CD14-positive monocyte (primary cell): ENCODE data around the gene AP1S3. TPM values are rescaled to one million over a fixed set of nuclear protein-coding genes. Genes with fewer than 3 reads are reported as not detected.

ENCODE experiments used
- DNase-seq, 3 donors: peaks; one replicate each; pipeline ENCODE4 v3.0.0-alpha.2; 2011 to 2022
- H2AFZ ChIP-seq: 2 replicates; pipeline ENCODE4 v1.6.0; 2012; ENCODE audit warnings: mild to moderate bottlenecking, low read depth, low read length, inconsistent platforms; ENCODE audit not compliant: insufficient read depth, poor library complexity, severe bottlenecking
- H3K27ac ChIP-seq, 2 donors: 1 replicate in 1 of 2; 2 replicates in 1 of 2; pipeline ENCODE4 v1.5.1; 2012 to 2013; ENCODE audit warnings: low read length in 2 of 2, control low read depth in 1 of 2, inconsistent platforms in 1 of 2, low read depth in 1 of 2, mild to moderate bottlenecking in 1 of 2
- H3K27me3 ChIP-seq, 2 donors: one replicate each; pipeline versions ENCODE4 v1.6.0 to v1.6.1; 2011 to 2013; ENCODE audit warnings: low read length in 2 of 2; ENCODE audit not compliant: control insufficient read depth in 2 of 2, insufficient read depth in 2 of 2
- H3K36me3 ChIP-seq, 2 donors: replicated peaks in 1 of 2; 1 replicate in 1 of 2; 2 replicates in 1 of 2; pipeline versions ENCODE4 v1.5.1 to v1.6.1; 2012 to 2013; ENCODE audit warnings: low read length in 2 of 2, control low read depth in 1 of 2, inconsistent platforms in 1 of 2, mild to moderate bottlenecking in 1 of 2; ENCODE audit not compliant: insufficient read depth in 2 of 2, control insufficient read depth in 1 of 2
- H3K4me1 ChIP-seq, 2 donors: 1 replicate in 1 of 2; 2 replicates in 1 of 2; pipeline versions ENCODE4 v1.5.1 to v1.6.1; 2012 to 2013; ENCODE audit warnings: low read length in 2 of 2, control low read depth in 1 of 2, inconsistent platforms in 1 of 2, mild to moderate bottlenecking in 1 of 2, moderate library complexity in 1 of 2; ENCODE audit not compliant: insufficient read depth in 2 of 2, control insufficient read depth in 1 of 2
- H3K4me2 ChIP-seq: replicated peaks from 2 replicates; pipeline ENCODE3; 2012; ENCODE audit warnings: low read length, moderate library complexity, mild to moderate bottlenecking; ENCODE audit not compliant: poor library complexity, severe bottlenecking; ENCODE audit errors: extremely low read depth
- H3K4me3 ChIP-seq, 3 experiments: fragments of 200-600 bp in 1 of 3; sonication (generic) in 1 of 3; replicated peaks in 1 of 3; 1 replicate in 2 of 3; 2 replicates in 1 of 3; pipeline ENCODE4 v1.5.1; 2011 to 2013; ENCODE audit warnings: low read length in 3 of 3, mild to moderate bottlenecking in 3 of 3, control low read depth in 2 of 3, low read depth in 2 of 3, inconsistent platforms in 1 of 3, moderate library complexity in 1 of 3
- H3K79me2 ChIP-seq: 2 replicates; pipeline ENCODE4 v1.6.0; 2012; ENCODE audit warnings: mild to moderate bottlenecking, control low read depth, inconsistent platforms, low read length, moderate library complexity; ENCODE audit not compliant: insufficient read depth
- H3K9ac ChIP-seq: 2 replicates; pipeline ENCODE4 v1.6.0; 2017; ENCODE audit warnings: low read length, mild to moderate bottlenecking; ENCODE audit not compliant: insufficient read depth, poor library complexity, severe bottlenecking
- H3K9me3 ChIP-seq, 2 donors: replicated peaks in 1 of 2; 1 replicate in 1 of 2; 2 replicates in 1 of 2; pipeline versions ENCODE4 v1.5.1 to v1.6.1; 2012 to 2013; ENCODE audit warnings: low read length in 2 of 2, control low read depth in 1 of 2; ENCODE audit not compliant: control insufficient read depth in 1 of 2, insufficient read depth in 1 of 2
- H4K20me1 ChIP-seq: 2 replicates; pipeline ENCODE4 v1.6.0; 2012; ENCODE audit warnings: mild to moderate bottlenecking, low read length, control low read depth, moderate library complexity; ENCODE audit not compliant: insufficient read depth
- H3K27ac Mint-ChIP-seq, 7 donors: one replicate each; pipeline ENCODE4 v1.8.0; 2020; ENCODE audit warnings: mild to moderate bottlenecking in 7 of 7, mixed read lengths in 7 of 7, moderate library complexity in 6 of 7, inconsistent platforms in 2 of 7
- H3K27me3 Mint-ChIP-seq, 3 donors: one replicate each; pipeline ENCODE4 v1.8.0; 2021 to 2022; ENCODE audit warnings: low read depth in 3 of 3, mild to moderate bottlenecking in 3 of 3, mixed read lengths in 3 of 3, moderate library complexity in 3 of 3, inconsistent platforms in 1 of 3
- H3K36me3 Mint-ChIP-seq, 2 donors: one replicate each; pipeline ENCODE4 v1.8.0; 2020; ENCODE audit warnings: mixed read lengths in 2 of 2, inconsistent platforms in 1 of 2, mild to moderate bottlenecking in 1 of 2
- H3K4me1 Mint-ChIP-seq: one replicate; pipeline ENCODE4 v1.8.0; 2020; ENCODE audit warnings: mild to moderate bottlenecking, mixed read lengths
- H3K4me3 Mint-ChIP-seq, 2 donors: one replicate each; pipeline ENCODE4 v1.8.0; 2020; ENCODE audit warnings: mild to moderate bottlenecking in 2 of 2, mixed read lengths in 2 of 2, moderate library complexity in 1 of 2
- H3K9me3 Mint-ChIP-seq, 7 donors: one replicate each; pipeline ENCODE4 v1.8.0; 2020 to 2022; ENCODE audit warnings: mixed read lengths in 7 of 7, mild to moderate bottlenecking in 6 of 7, moderate library complexity in 6 of 7, inconsistent platforms in 2 of 7
- CTCF ChIP-seq: fragments of 200-600 bp; IDR thresholded peaks from one replicate; pipeline ENCODE4 v1.8.0; 2022; ENCODE audit warnings: antibody characterized with exemption, mild to moderate bottlenecking
- WGBS: methylation state at CpG from one replicate; pipeline ENCODE4 v1.1.5; 2013; ENCODE audit warnings: missing lambda C conversion rate; ENCODE audit not compliant: insufficient coverage; 5-methylcytosine and 5-hydroxymethylcytosine counted together
- intact Hi-C, 2 donors: fragments of 100-400 bp; cut with micrococcal nuclease; formaldehyde crosslinking; loops; one replicate each; pipeline versions ENCODE4 v1.15.0 to v1.15.1; 2023
- polyA plus RNA-seq, 3 donors: library from polyadenylated mRNA; depleted of rRNA in 1 of 3; unstranded in 2 of 3; stranded (reverse) in 1 of 3; fragments of 300-500 nt in 2 of 3; fragments of >200 nt in 1 of 3; fragmentation: Illumina TruSeq in 2 of 3; gene quantifications; 1 replicate in 2 of 3; 2 replicates in 1 of 3; pipeline ENCODE4 v1.2.3, GENCODE V29; 2012 to 2021

Gene AP1S3
- polyA plus RNA-seq, 3 donors, result 0.80 to 1.3 (median 0.81) TPM

- intact Hi-C loops, result no loop called here
- H3K27me3 ChIP-seq, result no peaks in the 10 kb centered on the region
- WGBS, result no CpG with 5 or more reads among the region's 2 CpGs
Observed at GRCh38 chr2:223886726-223887125, 49.3 kb upstream of the AP1S3 start.

GRCh38 chr2:223884399-223884798, 47.0 kb upstream of the AP1S3 start:
- intact Hi-C loops, result no loop called here
- Histone ChIP-seq H3K27me3 (no peaks in the 10 kb centered on the region), H3K36me3 (peaks cover 53 to 73% of the 10 kb centered on the region in 2 donors), H2AFZ (no peak overlapping the region), H3K27ac (peak overlapping the region in 1 of 2 donors; percentile 50), H3K4me2 (no peak overlapping the region), H3K4me3 (no peak overlapping the region), H3K9ac (no peak overlapping the region), H4K20me1 (peaks cover 4% of the 10 kb centered on the region), H3K9me3 (no peaks in the 10 kb centered on the region), H3K4me1 (peaks cover 21 to 22% of the 10 kb centered on the region in 2 donors), H3K79me2 (peaks cover 22% of the 10 kb centered on the region)
- peak overlapping the region in 2 of 7 donors; percentile 73 for H3K27ac Mint-ChIP-seq
- DNase-seq, result no peak
- H3K9me3 Mint-ChIP-seq, result no peaks in the 10 kb centered on the region
- 13% methylated on average over 1 of the region's 3 CpGs for WGBS
- no peak overlapping the region for H3K4me3 Mint-ChIP-seq
- no peaks in the 10 kb centered on the region for H3K27me3 Mint-ChIP-seq
- TF ChIP-seq CTCF, result no peak
- H3K36me3 Mint-ChIP-seq, result peaks cover 61 to 70% of the 10 kb centered on the region in 2 donors
- peaks cover 23% of the 10 kb centered on the region for H3K4me1 Mint-ChIP-seq

More at GRCh38 chr2:223886726-223887125, 49.3 kb upstream of the AP1S3 start:
- H3K27ac Mint-ChIP-seq, result peak overlapping the region; percentile 87 to 96 (median 91)
- Histone ChIP-seq H3K36me3 (peaks cover 37 to 57% of the 10 kb centered on the region in 2 donors), H4K20me1 (peaks cover 10% of the 10 kb centered on the region), H3K4me1 (peaks cover 36 to 39% of the 10 kb centered on the region in 2 donors), H3K27ac (peak overlapping the region; percentile 60 to 78), H3K4me2 (peak overlapping the region; percentile 51), H3K4me3 (peak overlapping the region in 2 of 3 experiments; percentile 2 to 45), H3K9me3 (no peaks in the 10 kb centered on the region), H3K79me2 (peaks cover 36% of the 10 kb centered on the region), H3K9ac (peak overlapping the region; percentile 12), H2AFZ (no peak overlapping the region)
- DNase-seq, result peak in 1 of 3 donors; percentile 25
- TF ChIP-seq CTCF, result no peak
- peaks cover 36% of the 10 kb centered on the region for H3K4me1 Mint-ChIP-seq
- H3K4me3 Mint-ChIP-seq, result peak overlapping the region; percentile 62 to 86
- peaks cover 45 to 57% of the 10 kb centered on the region in 2 donors for H3K36me3 Mint-ChIP-seq
- H3K9me3 Mint-ChIP-seq, result no peaks in the 10 kb centered on the region
- H3K27me3 Mint-ChIP-seq, result no peaks in the 10 kb centered on the region
